A673 (cell line): ENCODE measurements around the gene GPC6.

Experiments
- CTCF ChIP-seq: fragments of 300-800, 200-600 bp; sonication (generic); conservative IDR thresholded peaks from 2 replicates; pipeline ENCODE4 v1.5.1; 2017; ENCODE audit warnings: low read depth, mild to moderate bottlenecking, antibody characterized with exemption, low read length, moderate library complexity, mixed read lengths
- EZH2 ChIP-seq: fragments of 200-600 bp; sonication (generic); IDR thresholded peaks from 2 replicates; pipeline ENCODE4 v1.6.1; 2017; ENCODE audit warnings: borderline replicate concordance, low read depth, mild to moderate bottlenecking, mixed read lengths, antibody characterized with exemption, low read length; ENCODE audit not compliant: poor library complexity, severe bottlenecking

GRCh38 chr13:93762708-93763426 lies 536.3 kb downstream of the GPC6 start:
- no peak for TF ChIP-seq CTCF
- no peak for TF ChIP-seq EZH2
